ENCODE results near the gene KCTD17. TPM values are rescaled to one million over a fixed set of nuclear protein-coding genes. Genes with fewer than 3 reads are reported as not detected.

Gene KCTD17
- total RNA-seq, 2 experiments from 2014 or later, result 17.3 to 17.9 TPM

DNA sequence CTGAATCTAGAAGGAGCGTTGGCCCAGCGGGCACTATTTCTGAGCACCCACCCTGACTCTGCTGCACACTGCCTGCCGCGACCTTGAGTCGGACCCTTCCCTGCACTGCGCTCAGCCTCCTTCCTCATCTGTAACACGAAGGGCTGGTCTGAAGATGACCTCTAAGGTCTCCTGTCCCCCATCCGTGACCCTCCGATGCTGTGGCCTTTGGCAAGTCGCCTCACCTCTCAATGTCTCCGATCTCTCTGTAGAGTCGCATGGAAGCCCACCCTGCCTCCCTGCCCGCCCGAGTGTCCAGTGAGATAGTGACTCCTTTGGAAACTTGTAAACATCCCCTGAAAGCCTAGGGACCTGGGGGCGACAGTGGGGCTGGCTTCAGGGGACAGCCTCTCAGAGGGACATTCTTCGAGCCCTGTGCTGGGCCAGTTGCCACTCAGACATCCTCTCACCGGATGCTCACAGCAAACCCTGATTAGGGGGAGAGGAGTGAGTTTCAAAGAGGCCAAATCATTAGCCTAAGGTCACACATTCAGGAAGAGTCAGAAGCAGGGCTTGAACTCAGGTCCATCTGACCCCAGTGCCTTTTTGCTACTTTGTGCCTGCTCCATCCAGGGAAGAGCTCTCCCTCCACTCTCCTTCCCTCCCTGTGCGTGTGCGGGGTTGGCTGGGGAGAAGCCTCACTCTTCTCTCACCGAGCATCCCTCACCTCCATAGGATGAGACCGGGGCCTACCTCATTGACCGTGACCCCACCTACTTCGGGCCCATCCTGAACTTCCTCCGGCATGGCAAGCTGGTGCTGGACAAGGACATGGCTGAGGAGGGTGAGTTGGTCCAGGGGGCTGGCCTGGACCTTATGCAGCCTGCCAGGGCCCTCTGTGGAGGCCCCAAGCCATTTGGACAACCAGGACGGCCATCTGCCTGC, 1.1 kb downstream of the KCTD17 start:
- Histone ChIP-seq H3K27ac (ENCODE audit: low read depth in 1 of 2, low read length in 2 of 2) (no peak overlapping the region), H3K27me3 (ENCODE audit: control insufficient read depth in 1 of 2, insufficient read depth in 2 of 2, low read length in 2 of 2) (no peaks in the 10 kb centered on the region), H3K36me3 (ENCODE audit: insufficient read depth, low read length) (peaks cover 22% of the 10 kb centered on the region), H3K9me3 (ENCODE audit: control insufficient read depth in 1 of 2, insufficient read depth in 1 of 2, low read length in 2 of 2) (no peaks in the 10 kb centered on the region), H3K4me3 (ENCODE audit: low read length) (peak overlapping the region; percentile 57), H3K4me1 (ENCODE audit: insufficient read depth, low read length) (peaks cover 28% of the 10 kb centered on the region)
- peaks cover 24% of the 10 kb centered on the region for H3K36me3 Mint-ChIP-seq (ENCODE audit: low read depth)
- H3K4me1 Mint-ChIP-seq (ENCODE audit: low read depth), result peaks cover 5% of the 10 kb centered on the region
- ChIA-PET POLR2A (interaction anchor here (1.4 to 1.7 kb wide), 6 partner anchors 11 to 277 kb away, joined by 3 to 9 read pairs (median 6); partner anchors contain the start of gene IFT27), CTCF (interaction anchor here (1.3 kb wide), 1 partner anchor 69 kb away, joined by 5 read pairs; no protein-coding TSS in a partner anchor)
- peak overlapping the region; percentile 88 for H3K4me3 Mint-ChIP-seq
- intact Hi-C loops (cut with DNase I, micrococcal nuclease), result no loop called here
- H3K9me3 Mint-ChIP-seq, result no peaks in the 10 kb centered on the region
- ATAC-seq (ENCODE audit: poor library complexity), result no peak
- TF ChIP-seq, protein P1, sequence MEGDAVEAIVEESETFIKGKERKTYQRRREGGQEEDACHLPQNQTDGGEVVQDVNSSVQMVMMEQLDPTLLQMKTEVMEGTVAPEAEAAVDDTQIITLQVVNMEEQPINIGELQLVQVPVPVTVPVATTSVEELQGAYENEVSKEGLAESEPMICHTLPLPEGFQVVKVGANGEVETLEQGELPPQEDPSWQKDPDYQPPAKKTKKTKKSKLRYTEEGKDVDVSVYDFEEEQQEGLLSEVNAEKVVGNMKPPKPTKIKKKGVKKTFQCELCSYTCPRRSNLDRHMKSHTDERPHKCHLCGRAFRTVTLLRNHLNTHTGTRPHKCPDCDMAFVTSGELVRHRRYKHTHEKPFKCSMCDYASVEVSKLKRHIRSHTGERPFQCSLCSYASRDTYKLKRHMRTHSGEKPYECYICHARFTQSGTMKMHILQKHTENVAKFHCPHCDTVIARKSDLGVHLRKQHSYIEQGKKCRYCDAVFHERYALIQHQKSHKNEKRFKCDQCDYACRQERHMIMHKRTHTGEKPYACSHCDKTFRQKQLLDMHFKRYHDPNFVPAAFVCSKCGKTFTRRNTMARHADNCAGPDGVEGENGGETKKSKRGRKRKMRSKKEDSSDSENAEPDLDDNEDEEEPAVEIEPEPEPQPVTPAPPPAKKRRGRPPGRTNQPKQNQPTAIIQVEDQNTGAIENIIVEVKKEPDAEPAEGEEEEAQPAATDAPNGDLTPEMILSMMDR (IDR thresholded peaks at IDR 0.05), result no peak
- H3K27me3 Mint-ChIP-seq, result no peaks in the 10 kb centered on the region
- DNase-seq, result no peak
- H3K27ac Mint-ChIP-seq, result peak overlapping the region; percentile 69

DNA sequence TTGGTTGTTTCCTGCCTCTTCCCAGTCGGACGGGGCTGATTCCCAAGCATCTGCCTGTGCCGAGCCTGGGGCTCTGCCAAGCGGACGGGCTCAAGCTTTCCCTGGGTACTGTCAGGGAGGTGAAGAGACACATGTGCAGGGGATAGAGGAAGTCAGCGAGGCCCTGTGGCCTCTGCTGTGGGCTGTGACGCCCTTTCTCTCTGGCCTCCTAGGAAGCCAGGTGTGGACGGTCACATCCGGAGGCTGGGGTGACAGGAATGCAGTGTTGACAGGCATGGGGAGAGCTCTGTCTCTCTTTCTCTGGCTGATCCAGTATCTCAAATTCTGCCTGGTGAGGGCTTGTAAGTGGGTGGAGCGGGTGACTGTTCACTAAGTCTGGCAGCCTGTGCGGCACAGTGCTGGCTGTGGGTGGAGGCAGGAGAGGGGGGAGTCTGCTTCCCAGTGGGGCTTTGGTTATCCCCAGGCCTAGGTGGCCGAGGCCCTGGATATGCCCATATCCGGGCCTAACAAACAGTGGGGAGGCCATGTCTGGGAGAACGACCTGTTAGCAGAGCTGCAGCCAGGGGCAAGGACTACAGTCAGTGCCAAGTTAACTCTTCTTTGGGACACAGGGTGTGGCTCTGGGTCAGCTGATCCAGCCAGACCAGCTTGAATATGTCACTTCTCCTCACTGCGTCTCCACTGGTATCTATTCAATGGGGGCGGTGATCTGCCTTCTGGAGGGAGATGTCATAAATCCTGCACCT, 1.9 kb downstream of the KCTD17 start:
- POLR2A ChIA-PET, result no interaction called here

DNA sequence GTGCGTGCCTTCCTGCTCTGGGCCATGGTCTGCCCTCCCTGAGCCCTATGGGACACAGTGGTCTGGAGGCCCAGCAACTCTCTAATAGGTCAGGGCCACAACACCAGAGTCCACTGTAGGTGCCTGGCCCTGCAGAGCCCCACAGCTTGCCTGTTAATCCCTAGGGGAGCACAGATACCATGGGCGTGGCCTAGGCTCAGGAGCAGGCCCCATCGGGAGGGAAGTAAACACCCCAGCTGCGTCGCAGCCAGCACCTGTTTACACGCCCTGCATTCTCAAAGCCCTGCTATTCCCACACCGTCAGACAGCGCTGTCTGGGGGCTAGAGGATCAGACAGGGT, 2.5 kb downstream of the KCTD17 start:
- no peaks in the 10 kb centered on the region for H3K9me3 ChIP-seq (ENCODE audit: control insufficient read depth in 1 of 2, insufficient read depth in 1 of 2, low read length in 2 of 2)
- no peak for ATAC-seq (ENCODE audit: poor library complexity)
- peaks cover 27% of the 10 kb centered on the region for H3K36me3 Mint-ChIP-seq (ENCODE audit: low read depth)
- DNase-seq, result no peak
- H3K4me3 Mint-ChIP-seq, result peak overlapping the region; percentile 63
- no peak overlapping the region for H3K4me3 ChIP-seq (ENCODE audit: low read length)
- ChIA-PET CTCF (no interaction called here), POLR2A (no interaction called here)
- H3K36me3 ChIP-seq (ENCODE audit: insufficient read depth, low read length), result peaks cover 31% of the 10 kb centered on the region
- no peaks in the 10 kb centered on the region for H3K27me3 ChIP-seq (ENCODE audit: control insufficient read depth in 1 of 2, insufficient read depth in 2 of 2, low read length in 2 of 2)
- H3K4me1 Mint-ChIP-seq (ENCODE audit: low read depth), result peaks cover 5% of the 10 kb centered on the region
- H3K27ac Mint-ChIP-seq, result no peak overlapping the region
- H3K27me3 Mint-ChIP-seq, result no peaks in the 10 kb centered on the region
- intact Hi-C loops (cut with DNase I, micrococcal nuclease), result no loop called here
- TF ChIP-seq, protein P1 (IDR thresholded peaks at IDR 0.05), result no peak
- H3K27ac ChIP-seq (ENCODE audit: low read depth in 1 of 2, low read length in 2 of 2), result no peak overlapping the region
- peaks cover 28% of the 10 kb centered on the region for H3K4me1 ChIP-seq (ENCODE audit: insufficient read depth, low read length)
- no peaks in the 10 kb centered on the region for H3K9me3 Mint-ChIP-seq

More for the DNA sequence above, 1.9 kb downstream of the KCTD17 start:
- peak overlapping the region; percentile 63 for H3K4me3 Mint-ChIP-seq
- intact Hi-C loops (cut with DNase I, micrococcal nuclease), result no loop called here
- H3K4me1 ChIP-seq (ENCODE audit: insufficient read depth, low read length), result peaks cover 28% of the 10 kb centered on the region
- H3K27me3 ChIP-seq (ENCODE audit: control insufficient read depth in 1 of 2, insufficient read depth in 2 of 2, low read length in 2 of 2), result no peaks in the 10 kb centered on the region
- H3K36me3 Mint-ChIP-seq (ENCODE audit: low read depth), result peaks cover 27% of the 10 kb centered on the region
- ATAC-seq (ENCODE audit: poor library complexity) (no peak), DNase-seq (no peak)
- peaks cover 5% of the 10 kb centered on the region for H3K4me1 Mint-ChIP-seq (ENCODE audit: low read depth)
- TF ChIP-seq, protein P1 (IDR thresholded peaks at IDR 0.05), result no peak
- H3K27ac Mint-ChIP-seq, result no peak overlapping the region
- H3K9me3 ChIP-seq (ENCODE audit: control insufficient read depth in 1 of 2, insufficient read depth in 1 of 2, low read length in 2 of 2), result no peaks in the 10 kb centered on the region
- CTCF ChIA-PET, result no interaction called here
- no peak overlapping the region for H3K27ac ChIP-seq (ENCODE audit: low read depth in 1 of 2, low read length in 2 of 2)
- peaks cover 28% of the 10 kb centered on the region for H3K36me3 ChIP-seq (ENCODE audit: insufficient read depth, low read length)
- H3K27me3 Mint-ChIP-seq, result no peaks in the 10 kb centered on the region
- H3K9me3 Mint-ChIP-seq, result no peaks in the 10 kb centered on the region
- H3K4me3 ChIP-seq (ENCODE audit: low read length), result no peak overlapping the region
